GM12878 (cell line): Measurements from ENCODE around the gene FMNL2. TPM values are rescaled to one million over a fixed set of nuclear protein-coding genes. Genes with fewer than 3 reads are reported as not detected.

Experiments used
- ATAC-seq: fragments of 200-7000 bp; cut with Tn5 transposase; 3 replicates; pipeline ENCODE4 v1.9.1; 2020; ENCODE audit warnings: mild to moderate bottlenecking, moderate library complexity
- BruUV-seq: library from RNA; stranded (reverse); fragments of 400-500 nt; replicated peaks from 2 replicates; lab custom pipeline; 2021; lab: Mats Ljungman, UMichigan
- CTCF ChIA-PET: fragments of 300-600 bp; sonication (Branson Sonifier 250); formaldehyde crosslinking; extraction: SDS; loops from one replicate; lab custom pipeline; 2021; ENCODE audit warnings: inconsistent platforms; lab: Yijun Ruan, JAX
- POLR2A ChIA-PET: fragments of 350-600 bp; formaldehyde crosslinking; extraction: SDS; loops from one replicate; lab custom pipeline; 2021; ENCODE audit warnings: inconsistent platforms; lab: Charles Lee
- RAD21 ChIA-PET: fragments of 300-600 bp; sonication (Branson Sonifier 250); formaldehyde crosslinking; loops from one replicate; lab custom pipeline; 2023; ENCODE audit warnings: antibody characterized with exemption; ENCODE audit not compliant: unreplicated experiment; lab: Charles Lee
- SMC1A ChIA-PET: fragments of 300-600 bp; sonication (Branson Sonifier 250); formaldehyde crosslinking; loops from one replicate; lab custom pipeline; 2023; ENCODE audit not compliant: unreplicated experiment, uncharacterized antibody; lab: Charles Lee
- DNase-seq: peaks from one replicate; pipeline ENCODE4 v3.0.0-alpha.2; 2011; ENCODE audit warnings: low read depth, low spot score
- FAIRE-seq: peaks from 3 replicates; lab custom pipeline; 2011; peaks lifted over from hg19 to GRCh38; lab: Jason Lieb, UNC
- H2AFZ ChIP-seq: 2 replicates; pipeline ENCODE4 v1.6.0; 2011; ENCODE audit warnings: low read depth, low read length, control low read depth; ENCODE audit not compliant: control insufficient read depth
- H3K27ac ChIP-seq: 2 replicates; pipeline ENCODE4 v1.5.1; 2011; ENCODE audit warnings: control low read depth; ENCODE audit not compliant: control insufficient read depth, insufficient read depth
- H3K27me3 ChIP-seq, 2 experiments: replicated peaks in 1 of 2; 2 replicates each; pipeline versions ENCODE4 v1.6.0 to v1.6.1; 2011; ENCODE audit warnings: low read length in 1 of 2; ENCODE audit not compliant: control insufficient read depth in 2 of 2, insufficient read depth in 2 of 2
- H3K36me3 ChIP-seq, 2 experiments: 2 replicates each; pipeline ENCODE4 v1.5.1; 2011; ENCODE audit warnings: low read length in 1 of 2; ENCODE audit not compliant: control insufficient read depth in 2 of 2, insufficient read depth in 2 of 2
- H3K4me1 ChIP-seq: 2 replicates; pipeline ENCODE4 v1.6.1; 2011; ENCODE audit warnings: mild to moderate bottlenecking, low read length, moderate library complexity, mixed read lengths; ENCODE audit not compliant: control insufficient read depth, insufficient read depth
- H3K4me2 ChIP-seq: 2 replicates; pipeline ENCODE4 v1.6.0; 2011; ENCODE audit warnings: control low read depth; ENCODE audit not compliant: control insufficient read depth, insufficient read depth
- H3K4me3 ChIP-seq: fragments of 200-600 bp; sonication (generic); 2 replicates; pipeline ENCODE4 v1.5.1; 2016
- H3K79me2 ChIP-seq: 2 replicates; pipeline ENCODE4 v1.6.0; 2011; ENCODE audit warnings: low read length; ENCODE audit not compliant: control insufficient read depth, insufficient read depth
- H3K9ac ChIP-seq: 2 replicates; pipeline ENCODE4 v1.8.0; 2011; ENCODE audit warnings: low read length, control low read depth, mixed read lengths; ENCODE audit not compliant: control insufficient read depth, insufficient read depth
- H3K9me3 ChIP-seq: replicated peaks from 3 replicates; pipeline ENCODE4 v1.5.1; 2011; ENCODE audit warnings: mild to moderate bottlenecking, low read length; ENCODE audit not compliant: control insufficient read depth, insufficient read depth
- H4K20me1 ChIP-seq: 2 replicates; pipeline ENCODE4 v1.6.0; 2011; ENCODE audit not compliant: control insufficient read depth, insufficient read depth
- ATF2 ChIP-seq: IDR thresholded peaks from 2 replicates; pipeline ENCODE4 v1.6.1; 2012; ENCODE audit warnings: low read length, inconsistent platforms
- CREM ChIP-seq: IDR thresholded peaks from 2 replicates; pipeline ENCODE4 v1.6.1; 2014; ENCODE audit warnings: antibody characterized with exemption, low read depth
- LARP7 ChIP-seq: fragments of 450-650 bp; IDR thresholded peaks from 2 replicates; pipeline ENCODE4 v1.6.1; 2017; ENCODE audit warnings: mild to moderate bottlenecking
- MTA3 ChIP-seq: IDR thresholded peaks from 2 replicates; pipeline ENCODE4 v1.6.1; 2012; ENCODE audit warnings: low read length, inconsistent platforms, borderline replicate concordance
- NFYB ChIP-seq: IDR thresholded peaks from 2 replicates; pipeline ENCODE4 v1.6.1; 2011; ENCODE audit warnings: low read depth, mild to moderate bottlenecking, low read length, improper control_type of control experiment, moderate library complexity; ENCODE audit not compliant: insufficient read depth
- NKRF ChIP-seq: fragments of 450-650 bp; conservative IDR thresholded peaks from 2 replicates; pipeline ENCODE4 v1.6.1; 2017; ENCODE audit warnings: mild to moderate bottlenecking, moderate library complexity
- NR2F1 ChIP-seq: fragments of 450-650 bp; conservative IDR thresholded peaks from 2 replicates; pipeline ENCODE4 v1.6.1; 2017; ENCODE audit warnings: mild to moderate bottlenecking
- SKIL ChIP-seq: fragments of 450-650 bp; IDR thresholded peaks from 2 replicates; pipeline ENCODE4 v1.6.1; 2017; ENCODE audit warnings: mild to moderate bottlenecking, low read depth, inconsistent platforms; ENCODE audit not compliant: poor library complexity, severe bottlenecking
- STAT1 ChIP-seq: fragments of 450-650 bp; conservative IDR thresholded peaks from 2 replicates; pipeline ENCODE4 v1.6.1; 2014; ENCODE audit warnings: antibody characterized with exemption, mild to moderate bottlenecking
- USF2 ChIP-seq: IDR thresholded peaks from 2 replicates; pipeline ENCODE4 v1.6.1; 2011; ENCODE audit warnings: low read depth, low read length, improper control_type of control experiment, borderline replicate concordance
- ZZZ3 ChIP-seq: IDR thresholded peaks from 2 replicates; pipeline ENCODE4 v1.6.1; 2011; ENCODE audit warnings: low read depth; ENCODE audit not compliant: control insufficient read depth, insufficient read length
- WGBS: methylation state at CpG from one replicate; pipeline ENCODE4 v1.1.6; 2016; ENCODE audit warnings: low lambda C conversion rate; ENCODE audit not compliant: insufficient replicate concordance, insufficient coverage; ENCODE audit errors: missing lambda C conversion rate; 5-methylcytosine and 5-hydroxymethylcytosine counted together
- in situ Hi-C: fragments of 300-500 bp; cut with MboI; formaldehyde crosslinking; loops from 9 replicates; pipeline ENCODE4 v1.14.3; 2018; ENCODE audit warnings: mixed read lengths
- intact Hi-C: fragments of 100-400 bp; cut with micrococcal nuclease; formaldehyde crosslinking; loops from one replicate; pipeline ENCODE4 v1.14.2; 2022; ENCODE audit not compliant: unreplicated experiment
- polyA plus RNA-seq, 11 experiments: library from polyadenylated mRNA; depleted of rRNA in 4 of 11; unstranded in 6 of 11; stranded (reverse) in 5 of 11; fragments of >200 nt; fragmentation: Nextera tagmentation in 4 of 11; fragmentation: Illumina TruSeq in 1 of 11; extraction: Ambion mirVana in 4 of 11; extraction: Trizol in 1 of 11; gene quantifications; 1 replicate in 1 of 11; 2 replicates in 10 of 11; pipeline versions ENCODE4 v1.2.1 to v1.2.3, GENCODE V29; 2011 to 2016; ENCODE audit warnings: inconsistent platforms in 2 of 11, missing spikeins in 2 of 11, low read depth in 1 of 11
- total RNA-seq, 4 experiments: library from RNA; depleted of rRNA in 3 of 4; stranded (reverse); fragments of >200 nt in 3 of 4; fragmentation: Illumina TruSeq in 1 of 4; extraction: Trizol in 1 of 4; gene quantifications; 2 replicates each; pipeline versions ENCODE4 v1.2.1 to v1.2.3, GENCODE V29; 2013 to 2021

FMNL2 gene
- total and polyA plus RNA-seq, 10 of the 15 experiments (the other 5 are each of a cell fraction or from before 2014, with no cell fraction given): 0.13 to 9.9 (median 0.35) TPM

DNA sequence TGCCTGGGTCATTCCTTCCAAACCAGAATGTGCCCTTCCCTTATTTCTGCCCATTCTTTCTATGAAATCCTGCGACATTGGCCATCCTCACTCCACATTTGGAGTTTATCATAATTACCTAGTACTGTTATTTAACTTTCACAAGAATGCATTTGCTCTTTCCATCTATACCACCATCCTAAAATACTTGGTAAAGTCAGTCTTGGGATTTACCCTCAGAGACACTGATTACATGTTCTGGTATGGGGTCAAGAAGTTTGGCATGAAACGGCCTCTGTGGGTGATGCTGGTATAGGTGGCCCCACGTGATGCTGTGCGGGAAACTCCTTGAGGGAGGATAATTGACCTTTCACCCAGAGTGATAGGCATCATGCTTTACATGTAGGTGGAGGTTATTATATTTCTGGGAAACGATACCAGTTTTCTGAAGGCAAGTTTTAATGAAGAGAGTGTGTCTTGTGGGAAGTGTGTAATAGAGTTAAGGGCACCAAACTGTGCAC, 123.5 kb downstream of the FMNL2 start:
- intact Hi-C loops: no loop called here
- no peak overlapping the region for H3K4me2 ChIP-seq
- ATAC-seq: no peak
- no peaks in the 10 kb centered on the region for H3K36me3 ChIP-seq
- ChIA-PET POLR2A (no interaction called here), SMC1A (no interaction called here), RAD21 (no interaction called here), CTCF (no interaction called here)
- DNase-seq: no peak
- H3K9ac ChIP-seq: no peak overlapping the region
- no peaks in the 10 kb centered on the region for H3K9me3 ChIP-seq
- TF ChIP-seq LARP7: no peak
- no peak for TF ChIP-seq STAT1
- no peak for TF ChIP-seq NKRF
- TF ChIP-seq ZZZ3: no peak
- no peak for TF ChIP-seq NR2F1
- no peak for TF ChIP-seq USF2
- TF ChIP-seq ATF2: no peak
- TF ChIP-seq NFYB: no peak
- no peak for TF ChIP-seq CREM
- TF ChIP-seq SKIL: no peak
- TF ChIP-seq MTA3: no peak
- BruUV-seq: no TSS peak
- no peaks in the 10 kb centered on the region for H3K27me3 ChIP-seq
- in situ Hi-C loops: no loop called here
- H3K4me1 ChIP-seq: no peaks in the 10 kb centered on the region
- no peaks in the 10 kb centered on the region for H3K79me2 ChIP-seq
- FAIRE-seq: no peak
- WGBS: 60% methylated on average over 5 of the region's 5 CpGs
- H3K27ac ChIP-seq: no peak overlapping the region
- no peaks in the 10 kb centered on the region for H4K20me1 ChIP-seq
- no peak overlapping the region for H2AFZ ChIP-seq
- no peak overlapping the region for H3K4me3 ChIP-seq
